HepG2 (cell line): ENCODE data around the gene PSMG3. TPM values are rescaled to one million over a fixed set of nuclear protein-coding genes. Genes with fewer than 3 reads are reported as not detected.

Source experiments
- ATAC-seq: fragments of 200-7000 bp; cut with Tn5 transposase; 3 replicates; pipeline ENCODE4 v1.9.1; 2020; ENCODE audit warnings: mild to moderate bottlenecking, moderate library complexity
- BruUV-seq: library from RNA; stranded (reverse); fragments of 400-500 nt; replicated peaks from 2 replicates; lab custom pipeline; 2021; lab: Mats Ljungman, UMichigan
- CTCF ChIA-PET: fragments of 300-600 bp; formaldehyde crosslinking; extraction: SDS; loops from one replicate; lab custom pipeline; 2021; ENCODE audit warnings: low total read pairs, inconsistent platforms, low intra/inter-chr PET ratio; lab: Yijun Ruan, JAX
- POLR2A ChIA-PET: fragments of 350-600 bp; sonication (Branson Sonifier 250); formaldehyde crosslinking; loops from one replicate; lab custom pipeline; 2020; ENCODE audit warnings: antibody characterized with exemption, inconsistent platforms; lab: Yijun Ruan, JAX
- DNase-seq: peaks from one replicate; pipeline ENCODE4 v3.0.0-alpha.2; 2015; ENCODE audit warnings: low spot score
- FAIRE-seq: peaks from 3 replicates; lab custom pipeline; 2011; peaks lifted over from hg19 to GRCh38; lab: Jason Lieb, UNC
- H2AFZ ChIP-seq: one replicate; pipeline ENCODE4 v1.6.1; 2011; ENCODE audit warnings: low read length, inconsistent platforms
- H3K27ac ChIP-seq: fragments of 300-600 bp; 3 replicates; pipeline ENCODE4 v1.8.0; 2011; ENCODE audit warnings: mixed run types, mild to moderate bottlenecking, mixed read lengths, low read length, inconsistent platforms; ENCODE audit not compliant: insufficient read depth; ENCODE audit errors: extremely low read length
- H3K27me3 ChIP-seq, 2 experiments: fragments of 200-600 bp in 1 of 2; 2 replicates in 1 of 2; 3 replicates in 1 of 2; pipeline versions ENCODE4 v1.6.0 to v1.8.0; 2011; ENCODE audit warnings: low read length in 2 of 2, mild to moderate bottlenecking in 2 of 2, moderate library complexity in 2 of 2, inconsistent platforms in 1 of 2; ENCODE audit not compliant: insufficient read depth in 2 of 2, control insufficient read depth in 1 of 2
- H3K36me3 ChIP-seq, 2 experiments: fragments of 200-600 bp in 1 of 2; replicated peaks in 1 of 2; 2 replicates in 1 of 2; 3 replicates in 1 of 2; pipeline versions ENCODE4 v1.5.1 to v1.8.0; 2011; ENCODE audit warnings: low read length in 2 of 2, inconsistent platforms in 1 of 2; ENCODE audit not compliant: insufficient read depth in 2 of 2, control insufficient read depth in 1 of 2
- H3K4me1 ChIP-seq: 2 replicates; pipeline ENCODE4 v1.5.1; 2012; ENCODE audit warnings: low read length, inconsistent platforms; ENCODE audit not compliant: insufficient read depth
- H3K4me2 ChIP-seq: 2 replicates; pipeline ENCODE4 v1.6.0; 2011; ENCODE audit warnings: low read depth, low read length, inconsistent platforms
- H3K4me3 ChIP-seq, 3 experiments: fragments of 200-600 bp in 1 of 3; sonication (generic), shearing (Covaris generic) in 1 of 3; replicated peaks in 1 of 3; 2 replicates each; pipeline ENCODE4 v1.5.1; 2011 to 2016; ENCODE audit warnings: low read length in 3 of 3, inconsistent platforms in 2 of 3, low read depth in 2 of 3, mild to moderate bottlenecking in 2 of 3, control low read depth in 1 of 3, mixed read lengths in 1 of 3; ENCODE audit not compliant: insufficient read depth in 1 of 3
- H3K79me2 ChIP-seq: one replicate; pipeline ENCODE4 v1.6.1; 2011; ENCODE audit warnings: low read length, inconsistent platforms; ENCODE audit not compliant: insufficient read depth
- H3K9ac ChIP-seq: 2 replicates; pipeline ENCODE4 v1.6.0; 2011; ENCODE audit warnings: mild to moderate bottlenecking, low read depth, low read length, inconsistent platforms; ENCODE audit not compliant: insufficient read depth
- H3K9me3 ChIP-seq: 2 replicates; pipeline ENCODE4 v1.5.1; 2012; ENCODE audit warnings: mild to moderate bottlenecking, low read length
- H4K20me1 ChIP-seq: 2 replicates; pipeline ENCODE4 v1.6.0; 2011; ENCODE audit warnings: inconsistent platforms, mild to moderate bottlenecking, low read length, moderate library complexity; ENCODE audit not compliant: insufficient read depth
- ARID5B ChIP-seq: IDR thresholded peaks from 2 replicates; pipeline ENCODE4 v1.4.0; 2020; ENCODE audit warnings: mild to moderate bottlenecking, missing genetic modification reagents
- ISL2 ChIP-seq: sonication (generic); formaldehyde crosslinking; IDR thresholded peaks from 2 replicates; pipeline ENCODE4 v1.5.0; 2020; ENCODE audit warnings: missing genetic modification reagents
- RAD21 ChIP-seq: fragments of 450-650 bp; formaldehyde crosslinking; IDR thresholded peaks from 2 replicates; pipeline ENCODE4 v1.5.0; 2020; ENCODE audit warnings: mild to moderate bottlenecking
- RBM39 ChIP-seq: fragments of 200-400 bp; formaldehyde crosslinking; IDR thresholded peaks from one replicate; pipeline ENCODE4 v1.6.1; 2018; ENCODE audit warnings: antibody characterized with exemption, mild to moderate bottlenecking, low read depth, low read length; ENCODE audit not compliant: poor library complexity, severe bottlenecking
- SMYD3 ChIP-seq: sonication (generic); formaldehyde crosslinking; IDR thresholded peaks from 2 replicates; pipeline ENCODE4 v1.8.1; 2023; ENCODE audit warnings: mild to moderate bottlenecking, missing genetic modification reagents
- SOX5 ChIP-seq: IDR thresholded peaks from 2 replicates; pipeline ENCODE4 v1.6.1; 2016; ENCODE audit warnings: borderline replicate concordance
- SP140L ChIP-seq: sonication (generic); formaldehyde crosslinking; IDR thresholded peaks from 2 replicates; pipeline ENCODE4 v1.4.0; 2020; ENCODE audit warnings: missing genetic modification reagents, borderline replicate concordance
- SRSF9 ChIP-seq: fragments of 200-400 bp; formaldehyde crosslinking; IDR thresholded peaks from 2 replicates; pipeline ENCODE4 v1.6.1; 2018; ENCODE audit warnings: borderline replicate concordance, mild to moderate bottlenecking, low read depth, low read length; ENCODE audit not compliant: insufficient read depth, poor library complexity, severe bottlenecking
- YEATS2 ChIP-seq: sonication (generic); formaldehyde crosslinking; IDR thresholded peaks from 2 replicates; pipeline ENCODE4 v1.4.0; 2020; ENCODE audit warnings: missing genetic modification reagents, borderline replicate concordance
- ZNF18 ChIP-seq: sonication (generic); formaldehyde crosslinking; IDR thresholded peaks from 2 replicates; pipeline ENCODE4 v1.8.0; 2022; ENCODE audit warnings: mild to moderate bottlenecking, missing genetic modification reagents; ENCODE audit not compliant: insufficient replicate concordance
- ZNF230 ChIP-seq: sonication (generic); formaldehyde crosslinking; IDR thresholded peaks from 2 replicates; pipeline ENCODE4 v1.4.0; 2020; ENCODE audit warnings: mild to moderate bottlenecking, missing genetic modification reagents
- ZNF878 ChIP-seq: sonication (generic); formaldehyde crosslinking; IDR thresholded peaks from 2 replicates; pipeline ENCODE4 v1.8.1; 2023; ENCODE audit warnings: mild to moderate bottlenecking, missing genetic modification reagents, moderate library complexity
- ZSCAN9 ChIP-seq: IDR thresholded peaks from 2 replicates; pipeline ENCODE4 v1.6.1; 2016; ENCODE audit warnings: borderline replicate concordance
- ZXDC ChIP-seq: sonication (generic); formaldehyde crosslinking; IDR thresholded peaks from 2 replicates; pipeline ENCODE4 v1.5.0; 2020; ENCODE audit warnings: mild to moderate bottlenecking, missing genetic modification reagents
- WGBS: methylation state at CpG from one replicate; pipeline ENCODE4 v1.1.6; 2017; ENCODE audit warnings: low lambda C conversion rate; 5-methylcytosine and 5-hydroxymethylcytosine counted together
- in situ Hi-C: cut with HindIII; loops from 2 replicates; pipeline ENCODE4 v1.10.0; 2017; ENCODE audit warnings: low pct_unique_long_range_greater_than_20kb; ENCODE audit not compliant: extremely low pct_ligation_motif_present
- intact Hi-C: fragments of 100-400 bp; cut with micrococcal nuclease; formaldehyde crosslinking; loops from one replicate; pipeline ENCODE4 v1.10.0; 2022; ENCODE audit not compliant: unreplicated experiment
- polyA plus RNA-seq, 8 experiments: library from polyadenylated mRNA; depleted of rRNA in 3 of 8; stranded (reverse) in 7 of 8; unstranded in 1 of 8; fragments of >200 nt; fragmentation: Illumina TruSeq in 4 of 8; extraction: Trizol in 4 of 8; gene quantifications; 2 replicates each; pipeline versions ENCODE4 v1.2.1 to v1.2.3, GENCODE V29; 2011 to 2016; ENCODE audit warnings: low read depth in 4 of 8, missing spikeins in 1 of 8, mixed read lengths in 1 of 8; ENCODE audit not compliant: insufficient read depth in 1 of 8
- total RNA-seq, 5 experiments: library from RNA; depleted of rRNA; stranded (reverse); fragments of >200 nt; fragmentation: Illumina TruSeq; extraction: Trizol; gene quantifications; 2 replicates each; pipeline ENCODE4 v1.2.3, GENCODE V29; 2016; ENCODE audit warnings: low read depth in 1 of 5

Gene PSMG3
- total and polyA plus RNA-seq, 2 of the 13 experiments (the other 11 are each of a cell fraction or from before 2014, with no cell fraction given) = 29.6 to 48.4 TPM

GRCh38 chr7:1531263-1531978, 38.4 kb downstream of the PSMG3 start:
- Histone ChIP-seq H2AFZ (no peak overlapping the region), H3K9me3 (no peaks in the 10 kb centered on the region), H3K4me1 (peaks cover 57% of the 10 kb centered on the region), H3K36me3 (peaks cover 2 to 3% of the 10 kb centered on the region in 2 experiments; a peak in 1 of 5 replicates), H3K27ac (peak overlapping the region; percentile 81), H3K79me2 (peaks cover 43% of the 10 kb centered on the region), H3K27me3 (peaks cover 0 to 10% of the 10 kb centered on the region in 2 experiments; a peak in 2 of 5 replicates), H4K20me1 (peaks cover 15% of the 10 kb centered on the region; the same call in 1 of the 2 replicates), H3K9ac (peak overlapping the region; percentile 84), H3K4me3 (peak overlapping the region; percentile 60 to 86 (median 86)), H3K4me2 (peak overlapping the region; percentile 96)
- in situ Hi-C loops = no loop called here
- ChIA-PET CTCF (interaction anchor here (1.5 kb wide), 1 partner anchor 24 kb away, joined by 4 read pairs; no protein-coding TSS in a partner anchor), POLR2A (interaction anchor here (1.3 to 7.0 kb wide), 3 partner anchors 15 to 103 kb away, joined by 3 to 108 read pairs (median 8); partner anchors contain the start of gene TMEM184A)
- FAIRE-seq (no peak), ATAC-seq (peak; percentile 21), DNase-seq (no peak)
- intact Hi-C loops = loop anchor here (1.0 to 2.0 kb wide), 2 partner anchors 27 to 71 kb away; partner anchors contain the start of gene INTS1
- no TSS peak for BruUV-seq
- no CpG with 5 or more reads among the region's 55 CpGs for WGBS
- TF ChIP-seq ZNF230 (CRISPR knock-in tag) (peak; percentile 14; the same call in 1 of the 2 replicates), SRSF9 (no peak), ARID5B (CRISPR knock-in tag) (peak; percentile 34; the same call in 1 of the 2 replicates), ZNF18 (CRISPR knock-in tag) (peak; percentile 80), RAD21 (CRISPR knock-in tag) (no peak), ZSCAN9 (no peak), SOX5 (no peak), SP140L (no peak), SMYD3 (CRISPR knock-in tag) (no peak), ZXDC (0 out of 2 replicates have a peak, but pooled peaks have one; percentile 46), ZNF878 (CRISPR knock-in tag) (no peak), RBM39 (peak; percentile 34), ISL2 (CRISPR knock-in tag) (no peak), YEATS2 (CRISPR knock-in tag) (no peak)
